ENCODE results near the gene CCN5.

The CCN5 gene

DNA sequence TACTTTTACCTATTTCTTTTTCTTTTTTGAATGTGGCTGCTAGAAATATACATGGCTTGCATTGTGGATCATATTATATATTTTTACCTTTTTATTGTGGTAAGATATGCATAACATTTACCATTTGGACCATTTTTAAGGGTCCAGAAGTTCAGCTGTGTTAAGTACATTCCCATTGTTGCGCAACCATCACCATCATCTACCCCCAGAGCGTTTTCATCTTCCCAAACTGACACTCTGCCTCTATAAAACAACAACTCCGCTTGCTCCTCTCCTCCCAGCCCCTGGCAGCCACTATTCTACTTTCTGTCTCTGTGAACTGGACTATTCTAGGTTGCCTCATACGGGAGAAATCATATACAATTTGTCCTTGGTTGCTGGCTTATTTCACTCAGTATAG is 28.2 kb upstream of the CCN5 start:
- Histone ChIP-seq H3K9ac (ENCODE audit: low read depth, low read length) (no peak overlapping the region), H3K4me1 (ENCODE audit: control insufficient read depth, insufficient read depth, low read length) (peaks cover 3% of the 10 kb centered on the region), H3K4me3 (ENCODE audit: low read depth, low read length) (no peak overlapping the region), H3K9me3 (ENCODE audit: control insufficient read depth, insufficient read depth, low read length) (no peaks in the 10 kb centered on the region), H3K27me3 (ENCODE audit: control insufficient read depth, insufficient read depth, low read length) (peaks cover 2% of the 10 kb centered on the region), H3K36me3 (ENCODE audit: control insufficient read depth, insufficient read depth, low read length) (no peaks in the 10 kb centered on the region)

DNA sequence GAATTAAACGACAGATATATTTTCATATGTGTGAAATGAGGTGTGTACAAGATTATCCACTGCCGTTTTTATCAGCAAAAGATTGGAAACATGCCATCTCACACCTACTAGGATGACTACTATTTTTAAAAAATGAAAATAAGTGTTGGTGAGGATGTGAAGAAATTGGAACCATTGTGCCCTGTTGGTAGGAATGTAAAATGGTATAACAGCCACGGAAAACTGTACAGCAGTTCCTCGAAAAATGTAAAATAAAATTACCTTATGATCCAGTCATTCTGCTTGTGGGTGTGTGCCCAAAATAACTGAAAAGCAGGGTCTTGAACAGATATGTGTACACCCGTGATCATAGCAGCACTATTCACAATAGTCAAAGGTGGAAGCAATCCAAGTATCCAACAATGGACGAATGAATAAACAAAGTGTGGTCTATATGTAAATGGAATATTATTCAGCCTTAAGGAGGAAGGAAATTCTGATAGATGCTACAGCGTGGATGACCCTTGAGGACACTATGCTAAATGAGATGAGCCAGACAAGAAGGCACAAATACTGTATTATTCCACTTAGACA is 27.0 kb upstream of the CCN5 start:
- peaks cover 3% of the 10 kb centered on the region for H3K4me1 ChIP-seq (ENCODE audit: control insufficient read depth, insufficient read depth, low read length)
- peaks cover 2% of the 10 kb centered on the region for H3K27me3 ChIP-seq (ENCODE audit: control insufficient read depth, insufficient read depth, low read length)

DNA sequence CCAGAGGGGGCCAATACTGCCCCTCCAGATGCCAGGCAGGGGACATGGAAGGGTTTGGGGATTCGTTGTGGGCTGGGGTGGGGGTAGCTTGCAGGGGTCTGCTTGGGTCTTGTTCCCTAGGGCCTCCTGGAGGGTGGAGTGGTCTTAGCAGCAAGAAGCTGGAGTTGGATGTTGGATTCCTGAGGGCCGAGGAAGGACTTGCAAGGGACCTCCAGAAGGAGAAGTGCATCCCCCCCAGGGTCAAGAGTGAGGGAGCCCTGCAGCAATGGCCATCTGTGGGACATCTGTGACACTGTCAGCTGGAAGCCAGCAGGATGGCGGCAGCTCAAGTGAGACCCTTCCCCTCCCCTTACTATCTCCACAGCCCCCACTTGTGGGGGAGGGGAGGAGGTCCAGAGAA is 25.4 kb upstream of the CCN5 start:
- Histone ChIP-seq H3K4me1 (ENCODE audit: control insufficient read depth, insufficient read depth, low read length) (peaks cover 3% of the 10 kb centered on the region), H3K27me3 (ENCODE audit: control insufficient read depth, insufficient read depth, low read length) (no peaks in the 10 kb centered on the region), H3K9ac (ENCODE audit: low read depth, low read length) (no peak overlapping the region), H3K36me3 (ENCODE audit: control insufficient read depth, insufficient read depth, low read length) (no peaks in the 10 kb centered on the region), H3K9me3 (ENCODE audit: control insufficient read depth, insufficient read depth, low read length) (no peaks in the 10 kb centered on the region), H3K4me3 (ENCODE audit: low read depth, low read length) (no peak overlapping the region)

More for the DNA sequence above, 27.0 kb upstream of the CCN5 start:
- H3K4me3 ChIP-seq (ENCODE audit: low read depth, low read length) = no peak overlapping the region
- no peak overlapping the region for H3K9ac ChIP-seq (ENCODE audit: low read depth, low read length)
- no peaks in the 10 kb centered on the region for H3K36me3 ChIP-seq (ENCODE audit: control insufficient read depth, insufficient read depth, low read length)
- H3K9me3 ChIP-seq (ENCODE audit: control insufficient read depth, insufficient read depth, low read length) = no peaks in the 10 kb centered on the region

DNA sequence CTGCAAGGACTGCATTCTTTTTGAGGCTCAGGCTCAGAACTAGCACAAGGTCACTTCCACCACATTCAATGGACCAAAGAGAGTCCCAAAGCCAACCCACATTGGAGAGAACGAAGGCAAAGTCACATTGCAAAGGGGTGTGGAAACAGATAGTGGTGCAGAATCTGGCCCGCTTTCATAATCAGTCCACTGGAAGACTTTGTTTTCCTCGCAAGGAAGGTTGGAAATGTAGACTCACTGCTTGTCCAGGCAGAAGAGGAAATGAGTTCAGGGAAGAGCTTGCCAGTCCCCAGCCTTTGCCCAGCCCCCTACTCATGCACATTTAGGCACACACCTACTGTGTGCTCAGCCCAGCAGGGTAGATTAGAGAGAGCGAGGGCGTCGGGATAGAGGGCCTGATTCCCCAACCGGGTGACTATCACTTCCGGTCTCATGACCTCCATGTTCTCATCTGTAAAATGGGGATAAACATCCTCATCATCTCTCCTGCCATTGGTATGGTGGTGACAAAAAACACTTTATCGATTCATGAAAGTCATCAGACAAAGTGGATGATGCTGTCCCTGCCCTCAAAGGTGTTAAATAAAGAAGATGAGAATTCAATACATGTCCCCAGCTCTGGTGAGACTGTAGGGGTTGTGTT is 24.3 kb upstream of the CCN5 start:
- no peaks in the 10 kb centered on the region for H3K36me3 ChIP-seq (ENCODE audit: control insufficient read depth, insufficient read depth, low read length)
- H3K9me3 ChIP-seq (ENCODE audit: control insufficient read depth, insufficient read depth, low read length) = no peaks in the 10 kb centered on the region
- no peaks in the 10 kb centered on the region for H3K4me1 ChIP-seq (ENCODE audit: control insufficient read depth, insufficient read depth, low read length)
- no peaks in the 10 kb centered on the region for H3K27me3 ChIP-seq (ENCODE audit: control insufficient read depth, insufficient read depth, low read length)
- H3K4me3 ChIP-seq (ENCODE audit: low read depth, low read length) = no peak overlapping the region
- no peak overlapping the region for H3K9ac ChIP-seq (ENCODE audit: low read depth, low read length)

DNA sequence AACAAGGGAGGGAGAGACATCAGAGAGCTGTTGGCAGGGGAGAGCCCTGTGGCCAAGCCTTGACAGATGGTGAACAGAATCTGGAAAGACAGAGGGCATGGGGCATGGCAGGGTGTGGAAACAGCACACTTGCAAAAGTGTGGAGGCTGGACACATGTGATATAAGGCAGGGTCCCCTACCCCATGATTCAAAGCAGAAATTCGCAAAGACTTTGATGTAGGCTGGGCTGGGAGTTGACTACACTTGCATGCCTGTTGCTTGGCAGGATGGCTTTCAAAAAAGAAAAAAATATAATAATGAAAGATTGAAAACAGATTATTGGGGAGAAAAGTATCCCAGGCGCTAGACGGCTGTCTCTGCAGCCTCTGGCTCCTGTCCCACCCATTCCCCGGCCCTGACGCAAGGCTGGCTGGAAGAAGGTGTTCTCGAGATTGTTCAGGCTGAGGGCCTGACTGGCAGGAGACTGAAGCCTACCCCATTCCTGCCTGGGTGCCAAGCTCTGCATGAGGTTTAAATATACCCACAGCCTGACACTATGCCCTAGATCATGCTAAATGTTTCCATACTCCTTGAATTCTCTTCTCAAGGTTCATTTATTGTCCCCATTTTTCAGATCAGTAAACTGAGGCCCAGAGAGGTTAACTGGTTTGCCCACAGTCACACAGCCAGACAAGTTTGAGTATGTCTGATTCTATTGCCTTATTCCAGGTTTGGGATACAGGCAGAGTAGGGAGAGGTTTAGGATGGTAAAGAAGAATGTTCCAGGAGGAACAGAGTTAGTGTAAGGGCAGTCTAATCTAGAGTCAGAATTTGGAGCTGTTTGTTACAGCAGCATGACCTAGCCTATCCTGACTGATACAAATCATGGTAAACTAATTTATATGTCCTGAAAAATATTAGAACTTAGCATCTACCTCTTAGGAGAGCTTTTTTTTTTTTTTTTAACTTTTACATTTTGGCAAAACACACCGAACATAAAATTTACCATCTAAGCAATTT is 23.4 kb upstream of the CCN5 start:
- H3K9me3 ChIP-seq (ENCODE audit: control insufficient read depth, insufficient read depth, low read length) = no peaks in the 10 kb centered on the region
- H3K9ac ChIP-seq (ENCODE audit: low read depth, low read length) = no peak overlapping the region
- H3K36me3 ChIP-seq (ENCODE audit: control insufficient read depth, insufficient read depth, low read length) = no peaks in the 10 kb centered on the region
- H3K4me3 ChIP-seq (ENCODE audit: low read depth, low read length) = no peak overlapping the region
- H3K27me3 ChIP-seq (ENCODE audit: control insufficient read depth, insufficient read depth, low read length) = no peaks in the 10 kb centered on the region
- no peaks in the 10 kb centered on the region for H3K4me1 ChIP-seq (ENCODE audit: control insufficient read depth, insufficient read depth, low read length)

DNA sequence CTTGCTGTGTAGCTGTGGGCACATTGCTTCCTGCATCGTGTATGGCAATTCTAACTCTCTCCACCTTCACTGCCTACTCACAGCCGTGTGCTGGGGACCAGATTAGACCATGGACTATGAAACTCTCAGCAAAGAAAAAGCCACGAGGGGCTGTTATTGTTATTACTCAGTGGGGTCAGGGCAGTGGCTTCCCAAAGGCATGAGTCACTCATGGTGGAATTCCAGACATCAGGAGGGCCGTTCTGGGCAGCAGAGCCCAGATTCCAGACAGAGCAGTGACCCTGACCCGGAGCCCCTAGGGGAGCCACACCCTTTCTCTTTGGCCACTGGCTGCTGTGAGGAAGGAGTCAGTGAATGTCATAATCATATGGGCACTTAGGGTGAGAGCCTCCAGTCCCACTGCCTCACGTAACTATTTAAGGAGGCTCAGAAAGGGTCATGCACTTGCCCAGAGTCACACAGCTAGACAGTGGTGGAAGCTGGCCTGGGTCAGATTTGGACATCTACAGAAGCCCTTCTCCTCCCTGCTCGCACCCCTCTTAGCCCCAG is 22.2 kb upstream of the CCN5 start:
- Histone ChIP-seq H3K9ac (ENCODE audit: low read depth, low read length) (no peak overlapping the region), H3K9me3 (ENCODE audit: control insufficient read depth, insufficient read depth, low read length) (no peaks in the 10 kb centered on the region), H3K27me3 (ENCODE audit: control insufficient read depth, insufficient read depth, low read length) (no peaks in the 10 kb centered on the region), H3K4me3 (ENCODE audit: low read depth, low read length) (no peak overlapping the region), H3K4me1 (ENCODE audit: control insufficient read depth, insufficient read depth, low read length) (no peaks in the 10 kb centered on the region), H3K36me3 (ENCODE audit: control insufficient read depth, insufficient read depth, low read length) (no peaks in the 10 kb centered on the region)

DNA sequence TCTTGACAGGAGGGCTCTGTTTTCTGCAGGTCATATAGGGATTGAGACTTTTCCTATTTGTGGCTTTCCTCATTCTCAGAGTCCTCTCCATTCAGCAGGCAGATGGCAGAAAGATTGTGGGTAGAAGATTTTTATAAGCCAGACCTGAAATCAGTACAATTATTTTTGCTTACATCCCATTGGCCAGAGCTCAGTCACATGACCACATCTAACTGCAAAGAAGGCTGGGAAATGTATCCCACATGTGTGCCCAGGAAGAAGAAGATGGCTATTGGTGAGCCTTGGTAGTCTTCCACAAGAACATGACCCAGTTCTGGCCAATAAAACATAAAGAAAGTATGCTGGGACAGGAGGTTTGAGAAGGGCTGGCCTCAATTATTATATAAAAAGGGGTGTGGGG is 21.5 kb upstream of the CCN5 start:
- no peaks in the 10 kb centered on the region for H3K27me3 ChIP-seq (ENCODE audit: control insufficient read depth, insufficient read depth, low read length)
- H3K4me3 ChIP-seq (ENCODE audit: low read depth, low read length) = no peak overlapping the region
- H3K4me1 ChIP-seq (ENCODE audit: control insufficient read depth, insufficient read depth, low read length) = no peaks in the 10 kb centered on the region
- no peaks in the 10 kb centered on the region for H3K36me3 ChIP-seq (ENCODE audit: control insufficient read depth, insufficient read depth, low read length)
- no peaks in the 10 kb centered on the region for H3K9me3 ChIP-seq (ENCODE audit: control insufficient read depth, insufficient read depth, low read length)
- no peak overlapping the region for H3K9ac ChIP-seq (ENCODE audit: low read depth, low read length)

DNA sequence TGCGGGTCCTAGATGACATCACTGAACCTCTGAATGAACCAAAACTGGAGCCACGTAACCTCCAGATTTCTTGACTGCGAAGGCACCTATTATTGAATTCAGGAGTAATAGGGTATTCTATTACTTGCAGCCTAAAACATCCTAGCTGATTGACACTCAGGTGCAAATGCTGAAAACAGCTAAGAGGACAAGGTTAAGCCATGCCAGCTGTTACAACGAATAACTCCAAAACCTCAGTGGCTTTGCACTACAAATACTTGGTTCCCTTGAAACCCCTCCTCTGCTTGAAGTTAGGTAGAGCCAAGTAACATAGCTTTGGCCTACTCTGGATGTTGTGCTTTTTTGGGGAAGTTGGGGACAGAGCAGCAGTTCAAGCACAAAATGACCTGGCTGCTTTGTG is 21.0 kb upstream of the CCN5 start:
- Histone ChIP-seq H3K36me3 (ENCODE audit: control insufficient read depth, insufficient read depth, low read length) (no peaks in the 10 kb centered on the region), H3K9ac (ENCODE audit: low read depth, low read length) (no peak overlapping the region), H3K4me3 (ENCODE audit: low read depth, low read length) (no peak overlapping the region), H3K27me3 (ENCODE audit: control insufficient read depth, insufficient read depth, low read length) (no peaks in the 10 kb centered on the region), H3K9me3 (ENCODE audit: control insufficient read depth, insufficient read depth, low read length) (no peaks in the 10 kb centered on the region), H3K4me1 (ENCODE audit: control insufficient read depth, insufficient read depth, low read length) (no peaks in the 10 kb centered on the region)

DNA sequence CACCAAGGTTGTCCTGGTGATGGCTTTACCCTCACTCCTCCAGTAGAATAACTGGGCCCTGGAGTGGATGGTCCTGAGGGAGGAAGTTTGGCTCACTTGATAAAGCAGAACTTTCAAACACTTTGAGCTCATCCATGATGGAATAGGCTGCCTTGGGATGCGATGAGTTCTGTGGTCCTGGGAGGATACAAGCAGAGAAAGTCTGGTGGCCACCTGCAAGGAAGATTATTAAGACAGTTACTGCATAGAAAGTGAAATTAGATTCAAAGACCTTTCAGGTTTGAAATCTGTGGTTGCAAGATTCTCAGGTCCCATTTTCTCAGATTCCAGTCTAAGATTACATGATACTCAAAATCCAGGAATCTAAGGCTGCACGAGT is 19.9 kb upstream of the CCN5 start:
- no peaks in the 10 kb centered on the region for H3K9me3 ChIP-seq (ENCODE audit: control insufficient read depth, insufficient read depth, low read length)
- no peaks in the 10 kb centered on the region for H3K36me3 ChIP-seq (ENCODE audit: control insufficient read depth, insufficient read depth, low read length)
- H3K27me3 ChIP-seq (ENCODE audit: control insufficient read depth, insufficient read depth, low read length) = no peaks in the 10 kb centered on the region
- no peak overlapping the region for H3K4me3 ChIP-seq (ENCODE audit: low read depth, low read length)
- H3K9ac ChIP-seq (ENCODE audit: low read depth, low read length) = no peak overlapping the region
- H3K4me1 ChIP-seq (ENCODE audit: control insufficient read depth, insufficient read depth, low read length) = no peaks in the 10 kb centered on the region

DNA sequence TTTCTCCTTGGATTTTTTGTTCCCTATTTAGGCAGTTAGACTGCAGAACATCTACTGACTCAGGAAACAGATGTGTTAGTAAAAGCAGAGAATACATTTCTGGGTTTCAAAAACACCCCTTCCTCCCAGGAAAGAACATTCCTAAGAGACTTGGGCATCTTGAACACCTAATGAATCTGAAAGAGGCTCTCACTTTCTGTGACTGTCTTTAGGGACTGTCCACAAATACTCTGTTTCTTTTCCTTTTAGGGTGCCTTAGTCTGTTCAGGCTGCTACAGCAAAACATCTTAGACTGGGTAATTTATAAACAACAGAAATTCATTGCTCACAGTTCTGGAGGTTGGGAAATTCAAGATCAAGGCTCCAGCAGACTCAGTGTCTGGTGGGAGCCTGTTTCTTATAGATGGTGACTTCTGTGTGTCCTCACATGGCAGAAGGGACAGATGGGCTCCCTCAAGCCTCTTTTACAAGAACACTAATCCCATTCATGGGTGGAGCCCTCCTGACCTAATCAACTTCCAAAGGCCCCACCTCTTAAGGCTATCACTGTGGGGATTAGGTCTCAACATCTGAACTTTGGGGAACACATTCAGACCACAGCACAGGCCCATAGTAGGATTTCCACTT is 19.4 kb upstream of the CCN5 start:
- H3K9ac ChIP-seq (ENCODE audit: low read depth, low read length) = no peak overlapping the region
- H3K36me3 ChIP-seq (ENCODE audit: control insufficient read depth, insufficient read depth, low read length) = no peaks in the 10 kb centered on the region
- no peaks in the 10 kb centered on the region for H3K4me1 ChIP-seq (ENCODE audit: control insufficient read depth, insufficient read depth, low read length)
- no peaks in the 10 kb centered on the region for H3K27me3 ChIP-seq (ENCODE audit: control insufficient read depth, insufficient read depth, low read length)
- no peak overlapping the region for H3K4me3 ChIP-seq (ENCODE audit: low read depth, low read length)
- no peaks in the 10 kb centered on the region for H3K9me3 ChIP-seq (ENCODE audit: control insufficient read depth, insufficient read depth, low read length)

DNA sequence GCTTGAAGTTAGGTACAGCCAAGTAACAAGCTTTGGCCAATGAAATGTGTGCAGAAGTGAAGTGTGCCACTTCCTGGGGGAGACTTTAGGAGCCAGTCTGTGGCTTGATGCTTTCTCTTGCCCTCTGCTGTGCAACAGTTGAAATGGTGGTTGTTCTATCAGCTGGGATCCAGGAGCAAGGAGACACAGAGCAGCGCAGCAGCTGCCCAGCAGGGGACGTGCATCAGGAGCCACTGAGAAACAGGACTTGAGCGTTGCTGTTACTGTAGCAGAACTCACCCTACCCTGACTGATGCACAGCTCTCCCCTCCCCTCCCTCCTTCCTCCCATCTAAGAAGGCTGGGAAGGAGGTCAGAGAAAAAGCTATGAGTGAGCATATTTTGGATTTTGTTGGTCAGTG is 18.9 kb upstream of the CCN5 start:
- no peak overlapping the region for H3K9ac ChIP-seq (ENCODE audit: low read depth, low read length)
- no peaks in the 10 kb centered on the region for H3K9me3 ChIP-seq (ENCODE audit: control insufficient read depth, insufficient read depth, low read length)
- no peak overlapping the region for H3K4me3 ChIP-seq (ENCODE audit: low read depth, low read length)
- no peaks in the 10 kb centered on the region for H3K36me3 ChIP-seq (ENCODE audit: control insufficient read depth, insufficient read depth, low read length)
- H3K4me1 ChIP-seq (ENCODE audit: control insufficient read depth, insufficient read depth, low read length) = peaks cover 2% of the 10 kb centered on the region
- no peaks in the 10 kb centered on the region for H3K27me3 ChIP-seq (ENCODE audit: control insufficient read depth, insufficient read depth, low read length)

Data from iPS-15b (cell line).